Sigmoid colon (tissue), 4 donors: ENCODE measurements around the gene TEKT5.

ENCODE experiments used
- EP300 ChIP-seq, 4 donors: sonication (generic); formaldehyde crosslinking; IDR thresholded peaks; one replicate each; pipeline ENCODE4 v1.6.1; 2017; ENCODE audit warnings: antibody characterized with exemption in 4 of 4
- TF ChIP-seq, protein P1 (sequence below), 4 experiments: fragments of 450-650 bp in 3 of 4; fragments of 200-600 bp in 1 of 4; IDR thresholded peaks; one replicate each; pipeline ENCODE4 v1.5.1; 2016 to 2019; ENCODE audit warnings: antibody characterized with exemption in 4 of 4, mild to moderate bottlenecking in 3 of 4, moderate library complexity in 2 of 4

DNA sequence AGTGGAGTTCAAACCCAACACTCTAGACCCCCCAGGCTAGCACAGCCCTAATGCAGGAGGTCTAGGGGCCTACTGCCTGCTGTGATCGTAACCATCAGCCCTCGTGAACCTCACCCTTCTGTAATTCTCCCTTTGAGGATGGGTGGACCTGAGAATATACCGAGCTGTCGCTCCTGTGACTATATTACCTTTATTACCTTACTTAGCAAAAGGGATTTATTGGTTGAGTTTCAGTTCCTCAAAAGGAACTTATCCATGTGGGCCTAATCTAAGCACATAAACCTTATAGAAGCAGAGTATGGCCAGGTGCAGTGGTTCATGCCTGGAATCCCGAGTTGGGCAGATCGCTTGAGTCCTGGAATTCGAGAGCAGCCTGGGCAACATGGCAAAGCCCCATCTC lies 95.1 kb downstream of the TEKT5 start:
- TF ChIP-seq, protein P1, sequence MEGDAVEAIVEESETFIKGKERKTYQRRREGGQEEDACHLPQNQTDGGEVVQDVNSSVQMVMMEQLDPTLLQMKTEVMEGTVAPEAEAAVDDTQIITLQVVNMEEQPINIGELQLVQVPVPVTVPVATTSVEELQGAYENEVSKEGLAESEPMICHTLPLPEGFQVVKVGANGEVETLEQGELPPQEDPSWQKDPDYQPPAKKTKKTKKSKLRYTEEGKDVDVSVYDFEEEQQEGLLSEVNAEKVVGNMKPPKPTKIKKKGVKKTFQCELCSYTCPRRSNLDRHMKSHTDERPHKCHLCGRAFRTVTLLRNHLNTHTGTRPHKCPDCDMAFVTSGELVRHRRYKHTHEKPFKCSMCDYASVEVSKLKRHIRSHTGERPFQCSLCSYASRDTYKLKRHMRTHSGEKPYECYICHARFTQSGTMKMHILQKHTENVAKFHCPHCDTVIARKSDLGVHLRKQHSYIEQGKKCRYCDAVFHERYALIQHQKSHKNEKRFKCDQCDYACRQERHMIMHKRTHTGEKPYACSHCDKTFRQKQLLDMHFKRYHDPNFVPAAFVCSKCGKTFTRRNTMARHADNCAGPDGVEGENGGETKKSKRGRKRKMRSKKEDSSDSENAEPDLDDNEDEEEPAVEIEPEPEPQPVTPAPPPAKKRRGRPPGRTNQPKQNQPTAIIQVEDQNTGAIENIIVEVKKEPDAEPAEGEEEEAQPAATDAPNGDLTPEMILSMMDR (IDR thresholded peaks at IDR 0.05): no peak
- no peak for TF ChIP-seq EP300 (IDR thresholded peaks at IDR 0.05)
